Mesodermal cell (in vitro differentiated cells): ENCODE measurements around the gene C5AR1.
A peak's percentile ranks its signal among the peaks of the same experiment; 100 is the strongest.

ENCODE experiments used
- H3K27ac ChIP-seq: 2 replicates; pipeline ENCODE4 v1.7.0; 2013; ENCODE audit warnings: mild to moderate bottlenecking, low read depth, low read length, moderate library complexity; ENCODE audit not compliant: severe bottlenecking
- H3K36me3 ChIP-seq: 2 replicates; pipeline ENCODE4 v1.7.1; 2013; ENCODE audit warnings: mild to moderate bottlenecking, low read length, moderate library complexity; ENCODE audit not compliant: control insufficient read depth, insufficient read depth
- H3K4me1 ChIP-seq: one replicate; pipeline ENCODE4 v1.7.1; 2013; ENCODE audit warnings: mild to moderate bottlenecking, low read length; ENCODE audit not compliant: insufficient read depth, control insufficient read depth, poor library complexity, severe bottlenecking
- H3K4me3 ChIP-seq: 2 replicates; pipeline ENCODE4 v1.7.0; 2013; ENCODE audit warnings: low read length, control low read depth, mild to moderate bottlenecking; ENCODE audit not compliant: insufficient read depth, poor library complexity, severe bottlenecking; ENCODE audit errors: extremely low read depth
- H3K9me3 ChIP-seq: 2 replicates; pipeline ENCODE4 v1.7.1; 2013; ENCODE audit warnings: mild to moderate bottlenecking, low read length, moderate library complexity; ENCODE audit not compliant: control insufficient read depth
- WGBS, 2 experiments: methylation state at CpG; one replicate each; pipeline ENCODE4 v1.1.5; 2013; ENCODE audit warnings: missing lambda C conversion rate in 2 of 2; ENCODE audit not compliant: insufficient coverage in 2 of 2; 5-methylcytosine and 5-hydroxymethylcytosine counted together

C5AR1 gene

DNA sequence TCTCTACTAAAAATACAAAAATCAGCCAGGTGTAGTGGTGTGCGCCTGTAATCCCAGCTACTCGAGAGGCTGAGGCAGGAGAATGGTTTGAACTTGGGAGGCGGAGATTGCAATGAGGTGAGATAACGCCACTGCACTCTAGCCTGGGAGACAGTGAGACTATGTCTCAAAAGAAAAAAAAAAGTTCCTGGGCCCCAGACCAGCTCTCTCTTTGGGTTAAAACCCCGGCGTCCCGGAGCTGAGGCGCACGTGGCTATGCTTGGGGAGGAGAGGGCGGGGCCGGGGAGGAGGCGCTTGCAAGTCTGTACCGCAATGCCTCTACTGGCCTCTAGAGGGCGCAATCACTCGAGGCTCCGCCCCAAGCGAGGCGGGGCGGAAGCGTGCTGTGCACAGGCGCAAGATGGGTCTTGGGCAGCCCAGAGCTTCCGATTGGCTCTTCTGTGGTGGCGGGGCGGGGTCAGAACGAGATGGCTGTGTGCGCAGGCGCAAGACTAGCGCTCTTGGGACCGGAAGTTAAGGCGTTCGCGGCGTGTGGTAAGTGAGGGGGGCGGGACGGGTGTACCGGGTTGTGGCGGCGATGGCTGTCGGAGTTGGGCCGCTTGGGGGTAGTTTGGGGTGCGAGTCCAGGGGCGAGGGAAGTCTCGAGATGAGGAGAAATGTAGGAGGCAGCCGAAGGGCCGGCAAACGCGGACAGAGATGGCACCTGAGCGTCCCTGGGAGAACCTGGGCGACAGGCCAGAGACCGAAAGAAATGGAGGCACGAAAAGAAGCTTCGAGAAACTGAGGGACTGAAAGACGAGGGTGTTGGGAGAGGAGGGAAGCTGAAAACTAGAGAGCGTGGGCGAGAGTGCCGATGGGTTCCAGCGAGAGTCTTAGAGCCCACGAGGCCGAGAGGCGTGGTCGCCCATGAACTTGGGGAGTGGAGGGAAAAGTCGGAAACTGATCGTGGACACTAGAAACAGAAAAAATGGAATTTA is 39.4 kb downstream of the C5AR1 start, which contains the start of gene DHX34:
Gene DHX34 (plus strand): TSS at position 497 of the 977 bp plus-strand sequence. CDS start 3,716 bp downstream, outside the sequence.
- Histone ChIP-seq H3K4me3 (peak within 1 kb of the TSS; percentile 97), H3K9me3 (no peaks in the 10 kb centered on the region), H3K4me1 (no peaks in the 10 kb centered on the region), H3K27ac (peak within 1 kb of the TSS; percentile 47), H3K36me3 (peaks cover 22% of the 10 kb centered on the region)
- WGBS, 2 experiments: 5 to 6% methylated on average over 52 to 62 of the region's 63 CpGs

GRCh38 chr19:47350630-47351029 is 41.0 kb downstream of the C5AR1 start:
- no peak overlapping the region for H3K4me3 ChIP-seq
- H3K9me3 ChIP-seq: no peaks in the 10 kb centered on the region
- no peak overlapping the region for H3K27ac ChIP-seq
- H3K4me1 ChIP-seq: no peaks in the 10 kb centered on the region
- peaks cover 37% of the 10 kb centered on the region for H3K36me3 ChIP-seq
- 96% methylated on average over 4 to 6 of the region's 6 CpGs for WGBS, 2 experiments

DNA sequence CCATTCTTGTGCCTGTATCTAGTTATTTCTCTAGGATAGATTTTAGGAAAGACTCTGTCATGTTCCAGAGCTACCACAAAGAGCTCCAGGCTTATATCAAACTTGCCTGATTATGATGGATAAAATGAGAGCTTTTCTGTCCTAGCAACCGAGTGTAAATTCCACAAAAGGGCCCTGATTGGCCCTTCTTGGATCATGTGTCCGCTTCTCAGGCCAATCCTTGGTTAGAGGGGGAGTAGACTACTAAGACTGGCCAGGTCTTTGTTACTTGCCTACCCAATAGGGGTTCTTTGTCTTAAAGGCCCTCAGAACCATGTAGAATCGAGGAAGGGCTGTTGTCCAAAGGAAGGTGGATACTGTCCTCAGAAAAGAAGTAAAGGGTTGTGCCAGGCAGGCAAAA is 41.9 kb downstream of the C5AR1 start:
- WGBS, 2 experiments: 80 to 92% methylated on average over 3 of the region's 3 CpGs
- Histone ChIP-seq H3K4me3 (no peak overlapping the region), H3K4me1 (no peaks in the 10 kb centered on the region), H3K9me3 (no peaks in the 10 kb centered on the region), H3K27ac (no peak overlapping the region), H3K36me3 (peaks cover 46% of the 10 kb centered on the region)

DNA sequence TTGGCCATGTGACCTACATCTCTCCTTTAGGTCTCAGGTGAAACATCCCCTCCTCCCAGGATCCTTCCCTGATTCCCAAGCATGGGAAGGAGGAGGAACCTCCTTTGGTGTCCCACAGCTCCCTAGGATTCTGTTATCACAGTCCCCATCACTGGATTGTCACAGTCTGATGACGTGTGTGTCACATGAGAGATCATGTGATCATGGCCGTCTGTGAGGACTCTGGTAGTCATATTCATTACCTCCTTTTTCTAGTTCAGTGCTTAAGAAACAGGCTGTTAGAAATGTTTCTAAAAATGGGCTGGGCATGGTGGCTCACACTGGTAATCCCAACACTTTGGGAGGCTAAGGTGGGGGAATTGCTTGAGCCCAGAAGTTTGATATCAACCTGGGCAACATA is 42.4 kb downstream of the C5AR1 start:
- 90% methylated on average over 2 of the region's 2 CpGs; no CpG with 5 or more reads in 1 of the 2 experiments for WGBS, 2 experiments
- peaks cover 51% of the 10 kb centered on the region for H3K36me3 ChIP-seq
- H3K27ac ChIP-seq: no peak overlapping the region
- H3K4me3 ChIP-seq: no peak overlapping the region
- H3K9me3 ChIP-seq: no peaks in the 10 kb centered on the region
- no peaks in the 10 kb centered on the region for H3K4me1 ChIP-seq

GRCh38 chr19:47353307-47353712 is 43.6 kb downstream of the C5AR1 start:
- Histone ChIP-seq H3K9me3 (no peaks in the 10 kb centered on the region), H3K4me1 (no peaks in the 10 kb centered on the region), H3K4me3 (no peak overlapping the region), H3K27ac (no peak overlapping the region), H3K36me3 (peaks cover 63% of the 10 kb centered on the region)
- 94 to 99% methylated on average over 22 to 24 of the region's 24 CpGs for WGBS, 2 experiments

- Histone ChIP-seq H3K9me3 (no peaks in the 10 kb centered on the region), H3K36me3 (peaks cover 94% of the 10 kb centered on the region), H3K4me1 (no peaks in the 10 kb centered on the region), H3K27ac (no peak overlapping the region), H3K4me3 (no peak overlapping the region)
- WGBS, 2 experiments: 89 to 92% methylated on average over 6 of the region's 6 CpGs
Observed at GRCh38 chr19:47356900-47357299, 47.2 kb downstream of the C5AR1 start.

DNA sequence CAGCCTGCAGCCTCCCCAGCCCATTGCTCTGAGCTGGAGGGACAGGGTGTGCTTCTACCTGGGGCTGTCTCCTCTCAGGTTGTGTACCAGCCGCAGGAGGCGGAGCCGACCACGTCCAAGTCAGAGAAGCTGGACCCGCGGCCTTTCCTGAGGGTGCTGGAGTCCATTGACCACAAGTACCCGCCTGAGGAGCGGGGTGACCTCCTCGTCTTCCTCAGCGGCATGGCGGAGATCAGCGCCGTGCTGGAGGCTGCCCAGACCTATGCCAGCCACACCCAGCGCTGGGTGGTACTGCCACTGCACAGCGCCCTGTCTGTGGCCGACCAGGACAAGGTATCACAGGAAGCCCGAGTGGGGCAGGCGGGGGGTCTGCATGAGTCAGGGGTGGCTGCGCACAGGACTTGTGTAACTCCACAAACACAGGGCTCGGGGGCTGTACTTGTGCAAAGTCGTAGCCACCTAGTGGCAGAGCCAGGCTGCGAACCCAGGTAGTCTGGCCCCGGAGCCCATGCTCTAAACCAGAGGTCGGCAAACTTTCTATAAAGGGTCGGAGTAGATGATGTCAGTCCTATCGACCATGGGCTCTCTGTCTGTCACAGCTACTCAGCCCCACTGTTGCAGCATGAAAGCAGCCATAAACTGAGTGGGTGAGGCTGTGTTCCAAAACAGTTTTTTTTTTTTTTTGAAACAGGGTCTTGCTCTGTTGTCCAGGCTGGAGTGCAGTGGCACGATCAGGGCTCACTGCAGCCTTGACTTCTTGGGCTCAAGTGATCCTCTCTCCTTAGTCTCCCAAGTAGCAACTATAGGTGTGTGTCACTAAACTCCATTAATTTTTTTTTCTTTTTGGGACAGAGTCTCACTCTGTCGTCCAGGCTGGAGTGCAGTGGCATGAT is 48.4 kb downstream of the C5AR1 start:
- no peaks in the 10 kb centered on the region for H3K9me3 ChIP-seq
- 96 to 97% methylated on average over 27 to 28 of the region's 28 CpGs for WGBS, 2 experiments
- no peak overlapping the region for H3K4me3 ChIP-seq
- no peak overlapping the region for H3K27ac ChIP-seq
- H3K36me3 ChIP-seq: peaks cover 96% of the 10 kb centered on the region
- no peaks in the 10 kb centered on the region for H3K4me1 ChIP-seq

GRCh38 chr19:47358936-47359335 is 49.3 kb downstream of the C5AR1 start:
- WGBS, 2 experiments: 94 to 96% methylated on average over 5 to 6 of the region's 6 CpGs
- no peaks in the 10 kb centered on the region for H3K4me1 ChIP-seq
- no peak overlapping the region for H3K27ac ChIP-seq
- peaks cover 96% of the 10 kb centered on the region for H3K36me3 ChIP-seq
- no peak overlapping the region for H3K4me3 ChIP-seq
- H3K9me3 ChIP-seq: no peaks in the 10 kb centered on the region

DNA sequence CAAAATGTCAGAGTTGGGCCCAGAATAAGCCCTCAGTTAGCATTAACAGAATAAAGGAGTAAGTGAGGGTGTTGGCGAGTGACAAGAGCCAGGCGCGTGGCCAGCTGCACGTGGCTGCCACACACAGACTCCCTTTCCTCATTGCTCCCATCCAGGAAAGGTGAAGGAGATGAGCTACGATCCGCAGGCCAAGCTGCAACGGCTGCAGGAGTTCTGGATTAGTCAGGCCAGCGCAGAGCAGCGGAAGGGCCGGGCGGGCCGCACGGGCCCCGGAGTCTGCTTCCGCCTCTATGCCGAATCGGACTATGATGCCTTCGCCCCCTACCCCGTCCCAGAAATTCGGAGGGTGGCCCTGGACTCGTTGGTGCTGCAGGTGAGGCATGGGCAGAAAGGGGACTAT is 52.7 kb downstream of the C5AR1 start:
- Histone ChIP-seq H3K4me3 (no peak overlapping the region), H3K27ac (no peak overlapping the region), H3K4me1 (no peaks in the 10 kb centered on the region), H3K36me3 (peaks cover 84% of the 10 kb centered on the region), H3K9me3 (no peaks in the 10 kb centered on the region)
- WGBS, 2 experiments: 95 to 96% methylated on average over 21 of the region's 21 CpGs

DNA sequence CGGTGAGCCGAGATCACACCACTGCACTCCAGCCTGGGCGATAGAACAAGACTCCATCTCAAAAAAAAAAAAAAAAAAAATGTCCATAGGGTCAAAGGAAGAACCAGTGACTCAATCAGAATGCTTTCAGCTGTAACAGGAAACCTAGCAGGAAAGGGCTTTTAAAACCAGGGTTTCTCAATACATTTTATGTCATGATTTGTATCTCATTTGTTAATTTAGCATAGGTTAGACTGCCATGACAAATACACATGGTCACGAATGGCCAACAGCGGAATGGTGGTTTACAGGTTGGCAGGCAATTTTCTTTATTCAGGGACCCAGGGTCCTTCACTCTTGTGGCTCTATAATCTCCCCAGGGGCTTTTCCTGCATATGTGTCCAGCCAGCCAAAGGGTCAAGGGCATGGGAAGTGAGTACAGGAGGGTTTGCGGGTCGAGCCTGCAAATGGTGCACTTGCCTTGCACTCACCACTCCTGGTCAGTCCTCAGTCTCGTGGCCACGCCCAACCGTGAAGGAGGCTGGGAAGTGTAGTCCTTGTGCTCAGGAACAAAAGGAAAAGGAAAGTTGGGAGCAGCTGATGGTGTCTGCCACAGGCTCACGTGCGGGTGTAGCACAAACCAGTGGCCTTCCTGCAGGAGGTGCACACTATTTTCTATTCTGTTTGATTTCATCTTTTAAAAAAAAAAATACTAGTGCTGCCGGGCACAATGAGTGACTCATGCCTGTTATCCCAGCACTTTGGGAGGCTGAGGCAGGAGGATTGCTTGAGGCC is 54.3 kb downstream of the C5AR1 start:
- Histone ChIP-seq H3K9me3 (no peaks in the 10 kb centered on the region), H3K27ac (no peak overlapping the region), H3K36me3 (peaks cover 74% of the 10 kb centered on the region), H3K4me3 (no peak overlapping the region), H3K4me1 (no peaks in the 10 kb centered on the region)
- WGBS, 2 experiments: 89 to 96% methylated on average over 6 to 9 of the region's 13 CpGs
